SH-SY5Y (cell line): ENCODE measurements around the gene ALCAM.

Experiments used
- GATA2 ChIP-seq: IDR thresholded peaks from 2 replicates; pipeline ENCODE4 v1.6.1; 2011; ENCODE audit warnings: mild to moderate bottlenecking, low read depth, low read length
- GATA3 ChIP-seq: IDR thresholded peaks from 2 replicates; pipeline ENCODE4 v1.6.1; 2011; ENCODE audit warnings: low read depth, mild to moderate bottlenecking, low read length, moderate library complexity

DNA sequence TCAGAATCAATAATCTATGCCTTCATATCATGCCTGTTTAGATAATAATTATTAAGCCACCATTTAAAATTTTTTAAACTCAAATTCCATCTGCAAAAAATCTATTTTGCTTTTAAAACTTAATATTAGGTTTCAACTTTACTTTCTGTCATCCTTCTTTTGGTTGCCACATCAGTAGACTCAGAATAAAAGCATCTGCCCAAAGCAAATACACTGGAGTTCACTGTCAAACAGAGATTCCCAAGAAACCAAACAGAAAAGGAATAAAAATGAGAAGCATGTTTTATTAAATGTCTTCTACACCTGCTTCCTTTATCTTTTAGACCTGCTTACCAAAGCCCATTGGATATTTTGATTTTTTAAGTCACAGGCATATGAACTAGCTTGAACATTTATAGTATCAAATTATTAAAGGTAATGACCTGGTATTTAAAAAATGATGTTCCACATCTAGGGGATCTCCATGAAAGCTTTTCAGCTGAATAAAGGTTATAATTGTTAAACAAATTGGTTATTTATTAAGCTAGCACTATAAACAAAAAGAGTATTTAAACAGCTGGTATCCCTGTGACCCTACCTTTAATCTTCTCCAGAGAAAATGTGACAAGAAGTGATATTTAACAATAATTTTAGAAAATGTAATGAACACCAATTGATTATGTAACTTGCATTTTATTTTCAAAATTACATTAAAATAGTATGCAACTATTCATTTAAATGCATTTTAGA lies 62.5 kb downstream of the ALCAM start:
- no peak for TF ChIP-seq GATA2
- no peak for TF ChIP-seq GATA3
